GM19099 (cell line): ENCODE data around the gene PRKAR2B.

Experiments used
- POLR2A ChIP-seq: IDR thresholded peaks from 3 replicates; pipeline ENCODE4 v1.6.1; 2011; ENCODE audit warnings: low read depth; ENCODE audit not compliant: insufficient read length; ENCODE audit errors: extremely low read depth

Gene PRKAR2B

DNA sequence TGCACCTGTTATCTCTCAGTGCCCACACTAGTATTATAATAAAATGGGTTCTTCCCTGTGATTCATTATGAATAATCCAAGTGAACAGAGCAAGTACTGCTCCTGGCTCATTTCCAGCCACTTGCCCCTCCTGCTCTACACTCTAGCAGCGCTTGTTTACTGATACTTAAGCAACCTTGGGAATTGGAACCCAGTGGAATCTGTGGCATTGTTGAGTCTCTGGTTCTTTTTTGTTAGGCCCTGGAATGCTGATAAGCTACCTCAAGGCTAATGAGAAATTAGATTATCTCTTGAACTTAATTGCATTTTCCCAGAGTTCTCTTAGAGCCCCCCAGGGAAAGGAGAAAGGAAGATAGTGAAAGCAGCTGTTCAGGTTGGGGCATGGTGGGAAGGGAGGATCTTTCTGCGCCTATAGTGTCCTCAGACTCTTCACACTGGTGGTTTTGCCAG is 34.0 kb downstream of the PRKAR2B start:
- TF ChIP-seq POLR2A: no peak

DNA sequence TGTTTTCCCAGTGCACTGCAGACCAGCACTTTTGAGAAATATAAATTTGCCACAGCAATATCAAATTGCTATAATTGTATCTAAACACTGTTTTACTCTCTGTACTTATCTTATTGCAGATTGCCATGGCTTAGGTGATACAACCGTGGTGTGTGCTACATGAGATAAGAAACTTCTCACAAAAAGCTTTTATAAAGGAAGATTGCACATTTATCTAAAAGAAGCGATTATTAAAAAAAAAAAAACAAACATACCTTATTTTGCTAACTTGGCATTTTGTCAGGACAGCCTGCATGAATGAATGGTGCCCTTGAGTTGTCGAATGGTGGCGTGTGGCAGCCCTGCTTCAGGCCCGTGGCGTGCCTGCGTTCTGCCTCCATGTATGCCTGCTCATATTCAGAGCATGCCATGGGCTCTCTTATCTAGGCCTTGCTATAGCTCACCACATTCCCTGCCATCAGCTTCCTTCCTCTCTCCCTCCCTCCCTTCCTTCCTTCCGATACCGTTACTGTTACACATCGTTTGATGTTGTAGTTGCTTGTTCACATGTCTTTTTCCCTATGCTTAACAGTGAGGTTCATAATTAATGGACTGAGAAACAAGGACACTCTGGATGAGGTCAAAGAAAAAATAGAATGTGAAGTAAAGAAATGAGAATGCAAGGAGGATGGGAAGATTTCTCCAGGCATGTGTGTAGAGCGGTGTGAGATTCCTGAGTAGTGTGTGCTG is 34.9 kb downstream of the PRKAR2B start:
- TF ChIP-seq POLR2A: no peak

- TF ChIP-seq POLR2A: no peak
Measured at GRCh38 chr7:107080099-107080505, 35.6 kb downstream of the PRKAR2B start.

DNA sequence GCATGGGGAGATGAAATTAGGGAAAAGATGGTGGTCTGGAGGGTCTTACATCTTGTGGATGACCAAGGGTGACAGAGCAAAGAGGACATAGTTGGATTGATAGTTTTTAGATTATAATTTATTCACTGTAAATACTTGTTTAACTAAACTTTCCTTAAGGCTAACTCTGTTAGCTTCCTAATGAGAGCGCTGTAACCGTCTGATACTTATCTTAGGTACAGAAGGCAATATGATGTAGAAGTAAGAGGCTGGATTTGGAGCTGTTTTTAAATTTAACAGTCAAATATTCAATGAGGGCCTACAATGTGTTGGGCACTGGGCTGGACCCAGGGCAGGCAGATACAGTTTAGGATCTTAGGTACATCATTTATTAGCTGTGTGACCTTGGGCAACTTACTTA is 36.0 kb downstream of the PRKAR2B start:
- TF ChIP-seq POLR2A: no peak

DNA sequence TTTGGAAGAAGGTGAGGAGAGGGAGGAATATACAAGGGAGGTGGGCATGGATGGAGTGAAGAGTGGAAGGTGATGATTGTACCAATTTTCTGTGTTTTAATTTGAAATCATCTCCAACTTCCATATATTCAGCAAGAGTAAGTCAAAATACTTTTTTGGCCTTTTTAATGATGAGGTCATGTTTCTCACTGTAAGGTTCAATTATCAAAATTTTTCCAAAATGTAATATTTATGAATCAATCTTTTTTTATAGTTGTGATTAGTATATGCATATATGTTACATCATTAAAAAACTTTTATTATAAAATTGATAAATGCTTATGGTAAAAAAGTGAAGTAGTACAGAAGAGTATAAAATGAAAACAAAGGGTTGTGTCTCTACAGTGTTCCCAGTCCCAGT is 40.7 kb downstream of the PRKAR2B start:
- no peak for TF ChIP-seq POLR2A

- TF ChIP-seq POLR2A: no peak
Measured at GRCh38 chr7:107089627-107090026, 45.1 kb downstream of the PRKAR2B start.

DNA sequence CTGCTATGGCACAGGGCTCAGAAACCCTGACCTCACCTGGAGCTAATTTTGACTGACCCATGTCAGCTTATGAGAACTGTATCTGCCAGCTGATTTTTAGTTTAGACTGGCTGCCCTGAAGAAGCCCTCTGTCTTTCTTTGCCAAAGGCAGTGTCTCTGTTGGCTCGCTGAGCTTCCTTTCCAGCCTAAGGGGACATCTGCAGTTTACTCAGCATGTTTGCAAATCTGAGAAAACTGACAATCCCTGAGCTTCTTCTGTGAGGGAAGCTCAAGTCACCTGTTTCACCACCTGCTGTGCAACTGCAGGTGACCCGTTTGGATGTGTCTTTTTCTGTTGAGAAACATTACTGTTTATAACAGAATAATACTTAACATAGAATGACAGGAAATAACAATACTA is 46.0 kb downstream of the PRKAR2B start:
- TF ChIP-seq POLR2A: no peak

DNA sequence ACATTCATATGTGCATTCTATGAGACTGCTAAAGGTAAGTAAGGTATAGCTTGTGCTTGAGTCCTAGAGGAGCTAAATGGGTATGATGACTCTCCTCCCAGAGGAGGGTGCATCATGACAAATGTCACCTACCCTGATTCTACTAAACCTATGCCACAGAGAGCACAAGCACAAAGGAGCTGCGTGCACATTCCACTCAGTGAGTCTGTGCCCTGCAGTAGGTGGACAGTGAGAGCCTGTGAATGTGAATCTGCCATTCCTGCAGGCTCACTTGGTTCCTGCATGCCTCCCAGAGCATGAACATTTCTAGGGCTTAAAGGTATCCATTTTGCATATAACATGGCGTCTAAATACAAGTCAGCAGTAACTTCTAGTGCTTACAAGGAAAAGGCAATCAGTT is 46.8 kb downstream of the PRKAR2B start:
- TF ChIP-seq POLR2A: no peak

- no peak for TF ChIP-seq POLR2A
Measured at GRCh38 chr7:107100824-107101223, 56.3 kb downstream of the PRKAR2B start.

GRCh38 chr7:107103369-107103768 is 58.9 kb downstream of the PRKAR2B start:
- TF ChIP-seq POLR2A: no peak

GRCh38 chr7:107104801-107105200 is 60.3 kb downstream of the PRKAR2B start:
- TF ChIP-seq POLR2A: no peak

DNA sequence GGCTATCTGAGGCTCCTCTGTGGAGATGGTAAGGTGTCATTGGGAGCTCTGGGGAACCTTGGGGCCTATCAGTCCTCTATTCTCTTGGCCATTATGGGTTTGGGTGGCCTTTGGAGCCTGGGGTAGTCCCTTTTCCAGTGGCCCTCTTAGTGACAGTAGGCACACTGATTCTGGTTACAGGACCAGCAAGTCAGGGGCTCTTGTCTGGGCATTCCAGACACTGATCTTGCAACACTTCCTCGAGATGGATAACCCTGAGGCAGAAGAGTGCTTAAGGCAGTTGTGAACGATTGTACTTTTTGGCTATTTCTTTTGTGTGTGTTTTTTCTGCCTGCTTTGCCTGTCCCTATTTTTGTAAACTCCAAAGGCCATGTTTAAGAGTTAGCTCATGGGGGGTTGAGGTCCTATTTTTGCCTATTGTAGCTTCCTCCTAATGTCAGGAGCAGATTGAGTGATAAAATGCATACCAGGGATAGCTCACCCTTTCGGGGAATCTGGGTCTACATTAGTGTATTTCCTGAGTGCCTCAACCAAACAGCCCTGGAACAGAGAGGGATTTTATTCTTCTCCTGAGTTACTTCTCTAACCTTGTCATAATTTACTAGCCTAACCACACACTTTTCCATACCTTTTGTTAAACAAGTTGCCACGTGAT is 61.2 kb downstream of the PRKAR2B start:
- TF ChIP-seq POLR2A: no peak

GRCh38 chr7:107108793-107109371 is 64.4 kb downstream of the PRKAR2B start:
- TF ChIP-seq POLR2A: no peak

DNA sequence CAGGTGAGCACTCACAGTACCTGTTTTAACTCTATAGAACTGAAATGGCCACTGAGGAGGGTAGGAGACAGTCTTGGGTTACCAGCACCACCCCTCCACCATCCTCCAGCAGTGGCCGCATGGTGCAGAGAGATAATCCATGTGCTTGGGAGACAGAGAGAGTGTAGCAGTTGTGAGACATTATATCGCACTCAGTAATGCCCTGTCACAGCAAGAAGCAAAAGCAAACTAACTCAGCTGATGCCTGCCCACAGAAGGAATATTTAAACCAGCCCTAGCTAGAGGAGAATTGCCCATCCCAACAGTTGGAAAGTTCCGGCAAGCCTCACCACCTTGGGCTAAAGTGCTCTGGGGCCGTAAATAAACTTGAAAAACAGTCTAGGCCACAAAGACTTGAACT is 65.5 kb downstream of the PRKAR2B start:
- TF ChIP-seq POLR2A: no peak

DNA sequence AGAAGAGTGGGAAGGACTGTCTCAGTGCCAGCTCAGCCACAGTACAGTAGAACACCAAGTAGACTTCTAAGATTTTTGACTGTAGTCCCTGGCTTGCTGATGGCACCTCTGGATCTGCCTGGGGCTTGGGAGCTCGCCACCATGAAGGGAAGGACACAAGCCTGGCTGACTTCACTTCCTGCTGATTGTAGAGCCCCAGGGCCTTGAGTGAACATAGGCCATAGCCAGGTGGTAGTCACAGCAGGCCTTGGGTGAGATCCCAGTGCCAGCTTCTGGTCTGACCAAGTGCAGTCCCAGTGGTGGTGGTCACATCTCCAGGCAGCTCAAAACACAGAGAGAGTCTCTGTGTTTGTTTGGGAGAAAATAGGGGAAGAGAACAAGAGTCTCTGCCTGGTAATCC is 66.7 kb downstream of the PRKAR2B start:
- no peak for TF ChIP-seq POLR2A

- TF ChIP-seq POLR2A: no peak
Measured at GRCh38 chr7:107113866-107114265, 69.4 kb downstream of the PRKAR2B start.

DNA sequence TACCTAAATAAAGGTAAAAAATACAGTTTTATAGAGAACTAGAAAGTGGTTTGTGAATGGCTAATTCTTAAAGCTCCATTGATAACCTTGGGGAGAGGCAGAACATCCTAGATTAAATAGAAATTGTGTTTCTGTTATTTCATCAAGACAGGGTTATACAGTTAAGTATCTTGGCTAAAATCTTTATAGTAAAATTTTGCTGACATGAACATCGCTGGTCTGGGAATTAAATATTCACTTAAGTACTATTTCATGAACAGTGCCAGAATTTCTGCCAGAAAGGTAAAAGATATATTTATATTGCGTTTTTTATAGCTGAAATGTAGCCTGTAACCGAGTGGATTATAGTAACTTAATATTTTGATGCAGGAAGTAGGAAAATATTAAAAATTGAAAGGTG is 70.6 kb downstream of the PRKAR2B start:
- TF ChIP-seq POLR2A: no peak
